ENCODE measurements around the gene C1S. TPM values are rescaled to one million over a fixed set of nuclear protein-coding genes. Genes with fewer than 3 reads are reported as not detected.
A peak's percentile ranks its signal among the peaks of the same experiment; 100 is the strongest.

C1S gene
- total RNA-seq, 2 experiments from 2014 or later, result 1.7 TPM

GRCh38 chr12:7110661-7111060 is 50.1 kb downstream of the C1S start:
- intact Hi-C loops (cut with micrococcal nuclease), result no loop called here
- Mint-ChIP-seq H3K4me1 (ENCODE audit: low read depth) (peaks cover 30% of the 10 kb centered on the region), H3K4me3 (no peak overlapping the region), H3K36me3 (ENCODE audit: low read depth) (peaks cover 25% of the 10 kb centered on the region), H3K27ac (no peak overlapping the region), H3K27me3 (no peaks in the 10 kb centered on the region), H3K9me3 (peaks cover 11% of the 10 kb centered on the region)
- ChIA-PET CTCF (interaction anchor here (0.9 to 4.0 kb wide), 9 partner anchors 9 to 237 kb away, joined by 3 to 21 read pairs (median 5); partner anchors contain the start of genes C12orf57, LPCAT3, RNU7-1 and SPSB2), POLR2A (interaction anchor here (0.9 to 1.7 kb wide), 3 partner anchors 13 to 167 kb away, joined by 3 to 9 read pairs (median 3); partner anchors contain the start of genes C12orf57 and RNU7-1)
- TF ChIP-seq, protein P1, sequence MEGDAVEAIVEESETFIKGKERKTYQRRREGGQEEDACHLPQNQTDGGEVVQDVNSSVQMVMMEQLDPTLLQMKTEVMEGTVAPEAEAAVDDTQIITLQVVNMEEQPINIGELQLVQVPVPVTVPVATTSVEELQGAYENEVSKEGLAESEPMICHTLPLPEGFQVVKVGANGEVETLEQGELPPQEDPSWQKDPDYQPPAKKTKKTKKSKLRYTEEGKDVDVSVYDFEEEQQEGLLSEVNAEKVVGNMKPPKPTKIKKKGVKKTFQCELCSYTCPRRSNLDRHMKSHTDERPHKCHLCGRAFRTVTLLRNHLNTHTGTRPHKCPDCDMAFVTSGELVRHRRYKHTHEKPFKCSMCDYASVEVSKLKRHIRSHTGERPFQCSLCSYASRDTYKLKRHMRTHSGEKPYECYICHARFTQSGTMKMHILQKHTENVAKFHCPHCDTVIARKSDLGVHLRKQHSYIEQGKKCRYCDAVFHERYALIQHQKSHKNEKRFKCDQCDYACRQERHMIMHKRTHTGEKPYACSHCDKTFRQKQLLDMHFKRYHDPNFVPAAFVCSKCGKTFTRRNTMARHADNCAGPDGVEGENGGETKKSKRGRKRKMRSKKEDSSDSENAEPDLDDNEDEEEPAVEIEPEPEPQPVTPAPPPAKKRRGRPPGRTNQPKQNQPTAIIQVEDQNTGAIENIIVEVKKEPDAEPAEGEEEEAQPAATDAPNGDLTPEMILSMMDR (IDR thresholded peaks at IDR 0.05), result no peak
- ATAC-seq (no peak), DNase-seq (no peak)

- no peaks in the 10 kb centered on the region for H3K27me3 Mint-ChIP-seq
- H3K9me3 Mint-ChIP-seq, result no peaks in the 10 kb centered on the region
- H3K4me1 Mint-ChIP-seq (ENCODE audit: low read depth), result peaks cover 19% of the 10 kb centered on the region
- DNase-seq (no peak), ATAC-seq (no peak)
- no peak overlapping the region for H3K27ac Mint-ChIP-seq
- intact Hi-C loops (cut with micrococcal nuclease), result no loop called here
- CTCF ChIA-PET, result interaction anchor here (0.8 to 4.0 kb wide), 26 partner anchors 7 to 243 kb away, joined by 3 to 24 read pairs (median 6); partner anchors contain the start of genes C12orf57, PEX5, RNU7-1 and SPSB2
- POLR2A ChIA-PET, result interaction anchor here (1.1 to 1.7 kb wide), 2 partner anchors 144 to 168 kb away, joined by 3 to 9 read pairs; partner anchors contain the start of genes C12orf57 and RNU7-1
- TF ChIP-seq, protein P1 (IDR thresholded peaks at IDR 0.05), result no peak
- peaks cover 15% of the 10 kb centered on the region for H3K36me3 Mint-ChIP-seq (ENCODE audit: low read depth)
- H3K4me3 Mint-ChIP-seq, result no peak overlapping the region
Observed at GRCh38 chr12:7112041-7112440, 51.5 kb downstream of the C1S start.

GRCh38 chr12:7113389-7113871 is 52.9 kb downstream of the C1S start:
- ChIA-PET POLR2A (interaction anchor here (1.3 to 1.5 kb wide), 2 partner anchors 136 to 170 kb away, joined by 3 to 13 read pairs; partner anchors contain the start of genes C12orf57 and RNU7-1), CTCF (interaction anchor here (0.6 to 4.0 kb wide), 46 partner anchors 9 to 244 kb away, joined by 3 to 24 read pairs (median 4); partner anchors contain the start of genes C12orf57, CLSTN3, LPCAT3 and PEX5)
- H3K4me1 Mint-ChIP-seq (ENCODE audit: low read depth), result peaks cover 14% of the 10 kb centered on the region
- peaks cover 20% of the 10 kb centered on the region for H3K36me3 Mint-ChIP-seq (ENCODE audit: low read depth)
- TF ChIP-seq, protein P1 (IDR thresholded peaks at IDR 0.05), result peak; percentile 83
- no peaks in the 10 kb centered on the region for H3K9me3 Mint-ChIP-seq
- ATAC-seq, result peak; percentile 35
- DNase-seq, result peak; percentile 51
- no peak overlapping the region for H3K4me3 Mint-ChIP-seq
- no peak overlapping the region for H3K27ac Mint-ChIP-seq
- intact Hi-C loops (cut with micrococcal nuclease), result no loop called here
- H3K27me3 Mint-ChIP-seq, result no peaks in the 10 kb centered on the region

- no peak overlapping the region for H3K27ac Mint-ChIP-seq
- peaks cover 20% of the 10 kb centered on the region for H3K36me3 Mint-ChIP-seq (ENCODE audit: low read depth)
- CTCF ChIA-PET, result interaction anchor here (1.0 to 4.0 kb wide), 20 partner anchors 9 to 169 kb away, joined by 3 to 24 read pairs (median 6); partner anchors contain the start of genes C12orf57, CLSTN3, PEX5 and RNU7-1
- POLR2A ChIA-PET, result interaction anchor here (1.3 to 1.5 kb wide), 2 partner anchors 137 to 170 kb away, joined by 3 to 13 read pairs; partner anchors contain the start of genes C12orf57 and RNU7-1
- no peak overlapping the region for H3K4me3 Mint-ChIP-seq
- ATAC-seq (no peak), DNase-seq (no peak)
- TF ChIP-seq, protein P1 (IDR thresholded peaks at IDR 0.05), result no peak
- H3K4me1 Mint-ChIP-seq (ENCODE audit: low read depth), result peaks cover 14% of the 10 kb centered on the region
- H3K9me3 Mint-ChIP-seq, result no peaks in the 10 kb centered on the region
- intact Hi-C loops (cut with micrococcal nuclease), result no loop called here
- H3K27me3 Mint-ChIP-seq, result no peaks in the 10 kb centered on the region
Observed at GRCh38 chr12:7114008-7114407, 53.5 kb downstream of the C1S start.

DNA sequence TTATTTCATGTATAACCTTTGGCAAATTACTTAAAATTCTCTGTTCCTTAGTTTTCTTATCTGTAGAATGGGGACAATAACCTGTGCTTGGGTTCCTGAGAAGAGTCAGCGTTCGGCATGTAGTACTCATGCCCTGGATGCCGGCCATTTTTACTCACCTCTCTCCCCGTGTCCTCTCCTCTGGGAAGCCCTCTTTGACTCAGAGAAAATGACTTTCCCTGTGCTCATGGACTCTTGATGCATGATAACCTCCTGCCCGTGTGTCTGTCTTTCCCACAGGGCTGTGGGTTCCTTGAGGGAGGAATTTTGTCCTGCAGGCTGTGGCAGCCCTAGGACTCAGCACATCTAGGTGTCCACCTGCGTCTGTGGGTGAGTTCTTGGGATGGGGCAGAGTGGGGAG is 54.3 kb downstream of the C1S start:
- ATAC-seq (no peak), DNase-seq (no peak)
- intact Hi-C loops (cut with micrococcal nuclease), result no loop called here
- Mint-ChIP-seq H3K27ac (no peak overlapping the region), H3K4me3 (no peak overlapping the region), H3K36me3 (ENCODE audit: low read depth) (peaks cover 20% of the 10 kb centered on the region), H3K27me3 (no peaks in the 10 kb centered on the region), H3K9me3 (no peaks in the 10 kb centered on the region), H3K4me1 (ENCODE audit: low read depth) (peaks cover 8% of the 10 kb centered on the region)
- POLR2A ChIA-PET, result no interaction called here
- TF ChIP-seq, protein P1 (IDR thresholded peaks at IDR 0.05), result no peak
- CTCF ChIA-PET, result interaction anchor here (1.0 kb wide), 1 partner anchor 140 kb away, joined by 4 read pairs; no protein-coding TSS in a partner anchor
